Amniotic epithelial cell (primary cell): ENCODE results near the gene EPG5.
"Not testable (repeated sequence)": the region's sequence is repeated elsewhere in the genome, so short reads cannot be mapped to it uniquely, and the experiment has no call there.

Source experiments
- DNase-seq: peaks from one replicate; pipeline ENCODE4 v3.0.0-alpha.2; 2010; ENCODE audit warnings: low read depth

The EPG5 gene

DNA sequence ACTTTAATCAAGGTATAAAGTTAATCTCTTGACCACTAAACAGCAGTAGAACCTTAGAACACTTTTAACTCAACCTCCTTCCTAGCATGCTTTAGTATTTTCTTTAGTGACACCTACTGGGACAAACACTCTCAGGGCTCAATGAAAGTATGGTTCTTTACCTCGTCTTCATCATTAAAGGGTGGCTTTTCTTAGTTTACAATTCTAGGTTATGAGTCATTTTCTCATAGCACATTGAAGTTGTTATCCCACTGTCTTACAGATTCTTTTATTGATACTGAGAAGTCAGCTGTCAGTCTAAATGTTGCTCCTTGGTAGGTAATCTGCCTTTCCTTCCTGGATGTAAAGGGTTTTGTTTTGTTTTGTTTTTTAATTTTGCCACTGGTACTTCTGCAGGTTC lies 103.7 kb downstream of the EPG5 start:
- DNase-seq = no peak

- DNase-seq = no peak
Observed at GRCh38 chr18:45861926-45862325, 105.2 kb downstream of the EPG5 start.

- no peak for DNase-seq
Observed at GRCh38 chr18:45860971-45861370, 106.2 kb downstream of the EPG5 start.

DNA sequence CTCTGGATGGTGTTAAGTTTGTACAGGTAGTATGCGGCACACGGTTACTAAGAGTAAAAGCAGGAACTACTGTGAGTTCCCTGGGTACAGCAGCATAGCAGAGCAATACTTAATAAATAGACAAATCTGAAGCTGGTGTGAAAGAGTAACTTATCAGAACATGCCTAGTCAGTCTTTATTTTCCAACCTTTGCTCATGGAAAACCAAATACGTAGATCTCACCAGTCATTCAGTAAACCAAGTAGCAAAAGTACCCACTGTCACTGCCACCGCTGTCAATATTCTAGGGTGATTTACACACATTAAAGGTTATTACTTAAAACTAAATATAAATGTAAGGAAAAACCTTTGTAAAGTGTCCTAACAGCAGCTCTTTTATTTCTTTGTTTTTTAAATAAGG lies 106.6 kb downstream of the EPG5 start:
- DNase-seq = no peak

DNA sequence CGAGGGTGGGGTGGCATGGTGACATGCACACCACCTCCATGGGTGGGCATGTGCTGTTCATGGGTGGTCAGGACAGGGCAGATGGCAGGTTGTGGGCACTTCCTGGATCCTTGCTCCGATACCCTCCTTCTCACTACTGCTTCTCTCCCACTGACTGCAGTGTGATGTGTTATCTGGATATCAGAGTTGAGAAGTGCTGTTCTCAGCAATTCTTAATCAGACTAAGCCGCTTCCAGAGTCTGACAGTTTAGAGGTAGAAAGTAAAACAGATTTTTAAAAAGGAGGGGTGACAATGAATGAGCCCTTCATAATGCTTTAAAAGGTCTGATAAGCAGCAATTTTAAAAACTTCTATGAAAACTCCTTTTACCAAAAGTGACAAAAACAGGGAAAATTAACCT lies 107.8 kb downstream of the EPG5 start:
- no peak for DNase-seq

GRCh38 chr18:45856531-45856930 lies 110.6 kb downstream of the EPG5 start:
- peak; percentile 99 for DNase-seq

DNA sequence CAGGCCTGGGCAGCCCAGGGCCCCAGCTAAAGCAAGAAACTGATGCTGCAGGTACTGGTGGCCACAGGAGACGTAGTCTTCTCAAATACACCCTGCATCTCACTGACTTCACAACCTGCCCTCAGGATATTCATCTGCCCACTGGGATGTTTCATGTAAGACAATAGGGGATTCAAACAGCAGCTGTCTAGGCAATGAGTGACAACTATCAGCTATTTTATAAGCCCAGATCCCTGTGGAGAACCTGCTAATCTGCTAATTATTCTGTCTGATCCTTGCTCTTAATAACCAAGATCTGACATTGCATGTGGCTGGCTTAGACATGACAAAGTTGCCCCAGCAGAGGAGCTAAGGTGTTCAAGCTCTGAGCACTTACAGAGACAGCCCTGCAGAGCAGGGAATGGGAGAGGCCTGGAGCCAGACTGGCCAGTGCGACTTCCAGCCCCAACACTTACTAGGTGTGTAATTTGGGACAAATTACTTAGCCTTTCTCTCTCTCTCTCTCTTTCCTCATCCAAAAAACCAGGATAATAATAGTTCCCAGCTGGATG lies 113.0 kb downstream of the EPG5 start:
- no peak for DNase-seq

- no peak for DNase-seq
Observed at GRCh38 chr18:45852631-45853030, 114.5 kb downstream of the EPG5 start.

GRCh38 chr18:45851161-45851925 lies 115.8 kb downstream of the EPG5 start:
- peak; percentile 58 for DNase-seq

DNA sequence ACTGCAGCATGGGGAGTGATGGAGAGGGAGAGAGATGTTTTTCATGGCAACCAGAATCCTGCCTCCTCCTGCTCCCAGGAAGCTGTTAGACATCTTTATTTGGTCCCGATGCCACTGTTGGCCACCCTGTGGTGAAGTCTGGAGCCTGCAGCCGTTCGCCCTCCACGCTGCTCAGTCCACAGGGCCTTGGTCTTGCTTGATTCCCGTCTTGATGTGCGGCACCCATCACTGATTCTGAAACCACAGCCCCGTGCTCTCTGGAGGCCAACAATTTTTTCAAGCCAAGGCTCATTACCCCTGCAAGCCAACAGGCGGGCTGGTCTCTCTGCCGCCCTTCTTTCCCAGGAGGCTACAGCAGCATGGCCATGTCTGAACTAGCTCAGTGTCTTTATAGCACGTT lies 117.1 kb downstream of the EPG5 start:
- DNase-seq = no peak

- no peak for DNase-seq
Observed at GRCh38 chr18:45849529-45849928, 117.6 kb downstream of the EPG5 start.

DNA sequence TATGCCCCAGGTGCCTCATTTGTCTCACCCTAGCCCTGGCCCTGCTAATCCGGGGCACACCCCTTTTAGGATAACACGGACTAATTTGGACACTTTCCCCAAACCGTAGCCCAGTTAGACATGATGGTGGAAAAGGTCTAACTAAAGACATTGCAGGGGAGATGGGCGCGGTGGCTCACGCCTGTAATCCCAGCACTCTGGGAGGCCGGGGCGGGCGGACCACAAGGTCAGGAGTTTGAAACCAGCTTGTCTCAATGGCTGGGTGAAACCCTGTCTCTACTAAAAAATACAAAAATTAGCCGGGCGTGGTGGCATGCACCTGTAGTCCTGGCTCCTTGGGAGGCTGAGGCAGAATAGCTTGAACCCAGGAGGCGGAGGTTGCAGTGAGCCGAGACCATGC lies 118.5 kb downstream of the EPG5 start:
- not testable (repeated sequence) for DNase-seq

DNA sequence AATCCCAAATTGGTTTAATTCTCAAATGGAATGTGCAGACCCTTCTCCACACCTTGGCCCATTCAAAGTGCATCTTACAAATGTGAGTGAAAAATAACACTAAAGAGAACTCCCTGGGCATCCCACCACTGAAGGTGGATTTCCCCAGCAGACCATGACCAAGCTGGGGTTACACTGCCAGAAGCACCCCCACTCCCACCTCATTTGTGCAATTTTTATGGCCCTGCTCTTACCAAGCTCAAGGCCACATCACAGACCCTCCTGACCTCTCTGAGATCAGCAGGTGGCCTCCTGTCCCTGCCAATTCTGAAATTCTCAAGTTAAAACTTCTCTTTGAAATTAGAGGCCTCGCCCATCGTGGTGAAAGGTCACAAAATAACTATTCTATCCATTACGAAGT lies 120.0 kb downstream of the EPG5 start:
- no peak for DNase-seq

- DNase-seq = peak; percentile 44
Observed at GRCh38 chr18:45845410-45845809, 121.7 kb downstream of the EPG5 start.

DNA sequence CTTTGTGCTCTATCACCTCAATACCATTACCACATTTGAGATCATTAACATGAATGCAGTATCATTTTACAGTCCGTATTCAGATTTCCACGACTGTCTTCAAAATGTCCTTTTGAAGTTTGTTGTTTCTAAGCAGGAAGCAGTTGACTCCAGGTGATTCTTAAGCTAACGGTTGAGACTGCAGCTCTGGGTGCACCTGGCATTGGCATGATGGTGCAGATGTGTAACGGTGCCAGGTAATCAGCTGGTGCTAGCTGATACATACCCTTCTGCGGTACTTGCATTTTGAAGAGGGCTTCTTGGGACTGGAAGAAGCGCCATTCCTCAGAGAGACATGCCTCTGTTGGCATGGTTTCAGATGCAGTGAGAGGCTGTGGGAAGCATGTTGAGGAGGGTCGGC lies 122.2 kb downstream of the EPG5 start:
- DNase-seq = no peak

DNA sequence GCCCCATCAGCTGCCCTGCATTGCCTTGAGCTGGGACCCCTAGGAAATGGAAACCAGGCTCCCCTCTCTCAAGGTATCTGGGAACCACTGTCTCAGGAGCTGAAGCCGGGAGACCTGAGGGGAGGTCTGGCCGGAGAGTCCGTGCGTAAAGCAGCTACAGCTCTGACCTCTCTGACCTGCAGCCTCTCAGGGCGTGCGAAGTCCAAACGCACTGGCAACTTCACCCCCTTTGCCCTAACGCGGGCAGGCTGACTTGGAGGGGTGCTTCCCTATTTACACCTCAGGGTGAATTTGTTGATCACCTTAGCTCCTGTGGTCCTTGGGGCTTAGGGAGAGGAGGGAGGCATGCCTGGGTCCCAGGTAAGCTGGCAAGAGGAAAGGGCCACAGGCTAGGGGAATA lies 124.1 kb downstream of the EPG5 start:
- no peak for DNase-seq

GRCh38 chr18:45841765-45842442 lies 125.2 kb downstream of the EPG5 start:
- no peak for DNase-seq

DNA sequence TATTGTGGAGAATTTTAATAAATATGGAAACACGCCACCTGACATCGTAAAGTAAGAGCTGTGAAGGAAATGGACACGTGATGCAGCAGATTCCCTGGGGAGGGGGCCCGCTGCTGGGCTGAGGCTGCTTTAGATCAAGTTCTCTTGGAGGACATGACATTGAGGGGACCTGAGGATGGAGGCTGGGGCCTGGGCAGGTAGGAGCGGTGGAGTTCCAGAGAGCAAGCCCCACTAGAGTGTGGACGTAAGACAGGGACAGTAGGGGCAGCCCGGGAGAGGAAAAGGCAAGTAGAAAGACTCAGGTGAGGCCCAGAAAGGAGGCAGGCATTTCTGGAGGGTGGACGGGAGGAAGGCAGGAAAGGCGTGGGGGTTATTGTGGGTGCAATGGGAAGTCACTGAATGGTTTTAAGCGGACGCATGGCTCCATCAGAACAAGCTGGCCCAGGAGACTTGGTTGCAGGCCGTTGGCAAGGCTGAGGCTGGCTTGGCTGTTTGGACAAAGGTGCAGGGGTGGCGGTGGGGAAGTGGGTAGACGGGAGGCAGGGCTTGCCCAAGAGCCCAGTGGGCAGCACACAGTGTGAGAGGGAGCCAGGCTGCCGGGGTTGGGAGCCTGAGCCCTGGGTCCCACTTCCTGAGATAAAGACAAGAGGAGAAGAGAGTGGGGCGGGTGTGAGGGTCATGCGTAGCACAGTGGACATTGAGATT lies 125.9 kb downstream of the EPG5 start:
- DNase-seq = no peak

GRCh38 chr18:45839414-45840395 lies 127.4 kb downstream of the EPG5 start:
- DNase-seq = peak; percentile 76

DNA sequence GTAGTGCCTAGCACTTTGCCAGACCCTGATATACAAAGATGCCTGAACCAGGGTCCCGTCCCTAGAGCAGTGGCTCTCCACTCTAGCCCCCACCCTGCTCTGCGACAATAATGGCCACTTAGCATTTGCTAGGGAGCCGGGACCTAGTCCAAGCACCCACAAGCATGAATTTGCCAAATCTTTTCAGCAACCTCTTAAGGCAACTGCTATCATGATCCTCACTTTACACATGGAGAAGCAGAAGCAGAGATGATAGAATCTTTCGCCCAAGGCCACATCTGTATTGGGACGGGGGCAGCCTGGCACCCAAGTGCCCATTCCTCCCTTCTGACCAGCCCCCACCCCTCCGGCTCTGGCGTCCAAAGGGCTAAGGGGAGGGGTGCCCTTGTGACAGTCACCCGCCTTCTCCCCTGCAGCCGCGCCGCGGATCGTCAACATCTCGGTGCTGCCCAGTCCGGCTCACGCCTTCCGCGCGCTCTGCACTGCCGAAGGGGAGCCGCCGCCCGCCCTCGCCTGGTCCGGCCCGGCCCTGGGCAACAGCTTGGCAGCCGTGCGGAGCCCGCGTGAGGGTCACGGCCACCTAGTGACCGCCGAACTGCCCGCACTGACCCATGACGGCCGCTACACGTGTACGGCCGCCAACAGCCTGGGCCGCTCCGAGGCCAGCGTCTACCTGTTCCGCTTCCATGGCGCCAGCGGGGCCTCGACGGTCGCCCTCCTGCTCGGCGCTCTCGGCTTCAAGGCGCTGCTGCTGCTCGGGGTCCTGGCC lies 128.6 kb downstream of the EPG5 start:
- DNase-seq = no peak
